Measurements from ENCODE around the gene PCDH8. TPM values are rescaled to one million over a fixed set of nuclear protein-coding genes. Genes with fewer than 3 reads are reported as not detected.

PCDH8 gene, protein sequence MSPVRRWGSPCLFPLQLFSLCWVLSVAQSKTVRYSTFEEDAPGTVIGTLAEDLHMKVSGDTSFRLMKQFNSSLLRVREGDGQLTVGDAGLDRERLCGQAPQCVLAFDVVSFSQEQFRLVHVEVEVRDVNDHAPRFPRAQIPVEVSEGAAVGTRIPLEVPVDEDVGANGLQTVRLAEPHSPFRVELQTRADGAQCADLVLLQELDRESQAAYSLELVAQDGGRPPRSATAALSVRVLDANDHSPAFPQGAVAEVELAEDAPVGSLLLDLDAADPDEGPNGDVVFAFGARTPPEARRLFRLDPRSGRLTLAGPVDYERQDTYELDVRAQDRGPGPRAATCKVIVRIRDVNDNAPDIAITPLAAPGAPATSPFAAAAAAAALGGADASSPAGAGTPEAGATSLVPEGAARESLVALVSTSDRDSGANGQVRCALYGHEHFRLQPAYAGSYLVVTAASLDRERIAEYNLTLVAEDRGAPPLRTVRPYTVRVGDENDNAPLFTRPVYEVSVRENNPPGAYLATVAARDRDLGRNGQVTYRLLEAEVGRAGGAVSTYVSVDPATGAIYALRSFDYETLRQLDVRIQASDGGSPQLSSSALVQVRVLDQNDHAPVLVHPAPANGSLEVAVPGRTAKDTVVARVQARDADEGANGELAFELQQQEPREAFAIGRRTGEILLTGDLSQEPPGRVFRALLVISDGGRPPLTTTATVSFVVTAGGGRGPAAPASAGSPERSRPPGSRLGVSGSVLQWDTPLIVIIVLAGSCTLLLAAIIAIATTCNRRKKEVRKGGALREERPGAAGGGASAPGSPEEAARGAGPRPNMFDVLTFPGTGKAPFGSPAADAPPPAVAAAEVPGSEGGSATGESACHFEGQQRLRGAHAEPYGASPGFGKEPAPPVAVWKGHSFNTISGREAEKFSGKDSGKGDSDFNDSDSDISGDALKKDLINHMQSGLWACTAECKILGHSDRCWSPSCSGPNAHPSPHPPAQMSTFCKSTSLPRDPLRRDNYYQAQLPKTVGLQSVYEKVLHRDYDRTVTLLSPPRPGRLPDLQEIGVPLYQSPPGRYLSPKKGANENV
- polyA plus RNA-seq: not detected

DNA sequence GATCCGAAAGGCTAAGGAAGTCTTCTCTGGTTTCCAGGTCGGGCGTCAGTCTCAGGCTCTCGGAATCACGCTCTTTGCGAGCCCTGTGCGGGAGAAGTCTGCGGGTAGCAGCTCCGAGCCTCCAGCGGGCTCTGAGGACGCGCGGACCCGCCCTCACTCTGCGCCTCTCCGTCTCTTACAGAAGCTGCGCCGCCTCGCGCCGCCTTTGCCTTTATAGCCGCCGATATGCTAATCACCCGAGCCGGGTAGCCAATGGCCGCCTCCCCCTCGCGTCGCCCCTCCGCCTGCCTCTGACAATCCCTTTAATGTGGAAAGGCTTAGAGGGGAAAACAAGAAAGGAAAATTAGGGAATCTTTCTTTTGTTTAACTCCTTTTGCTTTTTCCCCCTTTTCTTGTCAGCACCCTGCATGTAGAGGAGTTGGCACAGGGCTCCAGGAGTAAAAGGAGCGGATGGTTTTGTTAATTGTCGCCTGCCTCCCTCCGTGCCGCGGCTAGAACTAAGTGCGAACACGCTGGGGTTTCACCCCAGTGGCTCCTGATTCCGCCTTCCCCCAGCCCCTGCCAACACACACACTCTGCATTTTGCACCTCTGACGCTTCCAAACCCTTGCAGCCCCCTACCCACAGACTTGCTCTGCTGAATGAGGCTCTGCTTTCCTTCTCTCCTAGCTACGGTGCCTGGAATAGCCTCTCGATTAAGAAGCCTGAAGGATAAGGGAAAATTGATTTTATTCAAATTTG, at the start of gene PCDH8:
Gene PCDH8, minus strand, starts transcription at position 186 of the 741 bp plus-strand sequence. CDS start 204 bp downstream, outside the sequence.
- H3K4me1 ChIP-seq (ENCODE audit: control insufficient read depth in 2 of 2, insufficient read depth in 2 of 2, low read length in 1 of 2): peaks cover 4 to 22% of the 10 kb centered on the region in 2 donors
- peaks cover 0 to 28% of the 10 kb centered on the region in 2 donors for H3K9me3 ChIP-seq (ENCODE audit: control insufficient read depth in 2 of 2, insufficient read depth in 1 of 2, low read depth in 1 of 2, low read length in 1 of 2)
- peak within 1 kb of the TSS in 1 of 2 donors; percentile 10 for H3K4me3 ChIP-seq (ENCODE audit: low read depth in 1 of 2, low read length in 2 of 2)
- 4 to 5% methylated on average over 41 of the region's 41 CpGs for WGBS, 2 donors
- H3K27ac ChIP-seq (ENCODE audit: low read depth in 2 of 2, low read length in 1 of 2): no peak within 1 kb of the TSS
- no peaks in the 10 kb centered on the region for H3K36me3 ChIP-seq (ENCODE audit: control insufficient read depth in 2 of 2, insufficient read depth in 2 of 2, low read length in 1 of 2)
- H3K27me3 ChIP-seq (ENCODE audit: control insufficient read depth in 1 of 2, insufficient read depth in 2 of 2, low read length in 2 of 2): peaks cover 21 to 38% of the 10 kb centered on the region in 2 donors

DNA sequence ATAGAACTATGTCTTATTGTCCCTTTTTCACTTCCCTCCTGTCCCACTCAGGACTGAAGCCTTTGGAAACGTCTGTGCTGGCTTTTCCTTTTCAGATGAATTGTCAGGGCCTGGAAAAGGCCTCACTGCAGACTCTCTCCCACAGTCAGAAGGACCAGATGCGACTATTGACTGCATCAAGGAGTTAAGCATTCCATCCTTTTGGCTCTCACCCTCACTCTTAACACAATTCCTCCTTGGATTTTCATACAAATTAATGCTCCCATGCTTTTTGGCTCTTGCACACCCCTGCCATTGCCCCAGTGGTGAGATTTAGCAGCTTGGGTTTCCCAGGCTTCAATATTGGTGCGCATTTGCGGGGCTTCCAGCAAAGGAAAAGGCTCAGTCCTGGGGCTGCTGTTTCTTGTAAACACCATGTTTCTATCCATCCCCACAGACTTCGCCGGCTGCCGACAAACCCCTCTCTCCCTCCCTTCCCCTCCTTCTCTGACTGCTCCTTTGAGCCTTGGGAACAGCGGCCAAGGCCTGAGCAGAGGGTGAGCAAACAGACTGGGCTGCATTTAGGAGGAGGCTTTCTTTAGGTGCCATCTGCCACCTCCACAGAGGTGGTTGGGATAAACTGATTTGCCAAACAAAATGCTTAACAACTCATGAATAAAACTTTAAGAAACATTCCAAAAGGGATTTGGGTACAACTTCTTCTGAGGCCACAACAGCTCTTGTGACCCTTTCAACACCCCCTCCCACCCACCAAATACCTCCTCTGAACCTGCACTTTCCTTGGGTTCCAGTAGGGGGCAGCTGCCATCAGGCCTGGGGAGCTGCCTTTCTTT, 48.6 kb upstream of the PCDH8 start:
- Histone ChIP-seq H3K36me3 (ENCODE audit: control insufficient read depth in 2 of 2, insufficient read depth in 2 of 2, low read length in 1 of 2) (no peaks in the 10 kb centered on the region), H3K27me3 (ENCODE audit: control insufficient read depth in 1 of 2, insufficient read depth in 2 of 2, low read length in 2 of 2) (no peaks in the 10 kb centered on the region), H3K9me3 (ENCODE audit: control insufficient read depth in 2 of 2, insufficient read depth in 1 of 2, low read depth in 1 of 2, low read length in 1 of 2) (no peaks in the 10 kb centered on the region), H3K27ac (ENCODE audit: low read depth in 2 of 2, low read length in 1 of 2) (no peak overlapping the region), H3K4me3 (ENCODE audit: low read depth in 1 of 2, low read length in 2 of 2) (no peak overlapping the region), H3K4me1 (ENCODE audit: control insufficient read depth in 2 of 2, insufficient read depth in 2 of 2, low read length in 1 of 2) (no peaks in the 10 kb centered on the region)
- WGBS, 2 donors: 53 to 54% methylated on average over 8 of the region's 8 CpGs

DNA sequence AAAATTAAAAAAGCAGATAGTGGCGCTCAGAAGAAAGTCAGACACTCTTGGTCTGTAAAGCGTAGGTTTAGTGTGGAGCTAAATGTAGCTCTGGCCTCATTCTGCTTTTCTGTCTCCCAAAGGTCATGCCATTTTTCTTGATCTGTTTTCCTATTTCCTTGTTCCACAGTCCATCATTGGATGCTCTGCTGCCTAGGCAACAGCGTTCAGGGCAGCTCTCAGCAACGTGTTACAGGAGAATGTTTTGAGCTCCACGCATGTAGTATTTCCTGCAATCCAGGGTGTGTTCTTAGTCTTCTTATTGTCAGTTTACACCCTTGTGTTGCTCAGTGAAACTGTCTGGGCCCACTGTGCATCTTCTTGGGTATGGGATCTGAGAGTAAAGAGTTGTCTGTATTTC, 46.0 kb upstream of the PCDH8 start:
- Histone ChIP-seq H3K4me3 (ENCODE audit: low read depth in 1 of 2, low read length in 2 of 2) (no peak overlapping the region), H3K9me3 (ENCODE audit: control insufficient read depth in 2 of 2, insufficient read depth in 1 of 2, low read depth in 1 of 2, low read length in 1 of 2) (no peaks in the 10 kb centered on the region), H3K4me1 (ENCODE audit: control insufficient read depth in 2 of 2, insufficient read depth in 2 of 2, low read length in 1 of 2) (no peaks in the 10 kb centered on the region), H3K27me3 (ENCODE audit: control insufficient read depth in 1 of 2, insufficient read depth in 2 of 2, low read length in 2 of 2) (no peaks in the 10 kb centered on the region), H3K36me3 (ENCODE audit: control insufficient read depth in 2 of 2, insufficient read depth in 2 of 2, low read length in 1 of 2) (no peaks in the 10 kb centered on the region), H3K27ac (ENCODE audit: low read depth in 2 of 2, low read length in 1 of 2) (no peak overlapping the region)
- WGBS, 2 donors: 82% methylated on average over 5 of the region's 5 CpGs

DNA sequence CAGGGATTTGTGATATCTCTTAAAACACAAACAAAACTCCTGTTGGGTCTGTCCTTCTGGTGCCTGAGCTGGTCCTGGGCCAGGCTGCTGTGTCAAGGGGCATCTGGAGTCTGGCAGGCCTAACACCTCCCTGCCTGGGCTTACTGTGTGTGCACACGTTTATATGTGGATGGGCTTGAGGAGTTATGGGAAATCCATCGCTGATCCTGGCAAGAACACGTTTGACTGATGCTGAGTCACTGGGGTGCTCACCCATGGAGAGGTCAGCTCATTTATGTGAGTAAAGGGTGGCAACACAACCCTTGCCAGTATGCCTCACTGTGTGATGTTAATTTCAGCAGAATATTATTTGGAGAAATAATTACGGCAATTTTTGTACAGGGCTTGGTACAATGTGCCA, 44.5 kb upstream of the PCDH8 start:
- Histone ChIP-seq H3K4me3 (ENCODE audit: low read depth in 1 of 2, low read length in 2 of 2) (no peak overlapping the region), H3K27ac (ENCODE audit: low read depth in 2 of 2, low read length in 1 of 2) (no peak overlapping the region), H3K36me3 (ENCODE audit: control insufficient read depth in 2 of 2, insufficient read depth in 2 of 2, low read length in 1 of 2) (no peaks in the 10 kb centered on the region), H3K9me3 (ENCODE audit: control insufficient read depth in 2 of 2, insufficient read depth in 1 of 2, low read depth in 1 of 2, low read length in 1 of 2) (no peaks in the 10 kb centered on the region), H3K4me1 (ENCODE audit: control insufficient read depth in 2 of 2, insufficient read depth in 2 of 2, low read length in 1 of 2) (peaks cover 0 to 5% of the 10 kb centered on the region in 2 donors), H3K27me3 (ENCODE audit: control insufficient read depth in 1 of 2, insufficient read depth in 2 of 2, low read length in 2 of 2) (no peaks in the 10 kb centered on the region)
- WGBS, 2 donors: 36 to 46% methylated on average over 4 of the region's 4 CpGs

DNA sequence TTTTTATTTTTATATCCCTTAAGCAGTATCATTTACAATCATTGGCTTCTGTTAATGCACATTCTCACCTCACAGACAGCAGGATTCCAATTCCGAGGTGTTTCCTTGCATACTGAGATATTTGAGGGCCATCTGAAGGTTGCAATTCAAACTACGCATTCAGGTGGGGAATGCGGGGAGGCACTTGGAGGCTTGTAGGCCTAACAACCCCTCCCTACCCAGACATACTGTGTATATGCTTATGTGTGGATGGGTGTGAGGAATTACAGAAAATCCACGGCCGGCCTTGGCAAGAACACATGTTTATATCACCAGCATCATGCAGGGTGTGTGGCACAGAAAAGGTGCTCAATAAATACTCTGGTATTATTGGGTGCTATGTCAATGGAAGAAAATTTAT, 43.3 kb upstream of the PCDH8 start:
- Histone ChIP-seq H3K27ac (ENCODE audit: low read depth in 2 of 2, low read length in 1 of 2) (no peak overlapping the region), H3K4me1 (ENCODE audit: control insufficient read depth in 2 of 2, insufficient read depth in 2 of 2, low read length in 1 of 2) (peaks cover 0 to 5% of the 10 kb centered on the region in 2 donors), H3K36me3 (ENCODE audit: control insufficient read depth in 2 of 2, insufficient read depth in 2 of 2, low read length in 1 of 2) (no peaks in the 10 kb centered on the region), H3K4me3 (ENCODE audit: low read depth in 1 of 2, low read length in 2 of 2) (no peak overlapping the region), H3K27me3 (ENCODE audit: control insufficient read depth in 1 of 2, insufficient read depth in 2 of 2, low read length in 2 of 2) (no peaks in the 10 kb centered on the region), H3K9me3 (ENCODE audit: control insufficient read depth in 2 of 2, insufficient read depth in 1 of 2, low read depth in 1 of 2, low read length in 1 of 2) (no peaks in the 10 kb centered on the region)
- WGBS, 2 donors: 75 to 81% methylated on average over 5 of the region's 5 CpGs

DNA sequence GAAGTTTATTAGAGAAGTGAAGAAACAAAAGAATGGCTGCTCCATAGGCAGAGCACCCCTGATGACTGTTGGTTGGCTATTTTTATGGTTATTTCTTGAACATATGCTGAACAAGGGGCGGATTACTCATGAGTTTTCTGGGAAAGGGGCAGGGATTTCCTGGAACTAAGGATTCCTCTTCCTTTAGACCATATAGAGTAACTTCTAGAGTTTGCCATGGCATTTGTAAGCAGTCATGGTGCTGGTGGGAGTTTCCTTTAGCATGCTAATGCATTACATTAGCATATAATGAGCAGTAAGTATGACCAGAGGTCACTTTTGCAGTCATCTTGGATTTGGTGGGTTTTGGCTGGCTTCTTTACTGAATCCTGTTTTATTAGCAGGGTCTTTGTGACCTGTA, 38.7 kb upstream of the PCDH8 start:
- peaks cover 0 to 5% of the 10 kb centered on the region in 2 donors for H3K4me1 ChIP-seq (ENCODE audit: control insufficient read depth in 2 of 2, insufficient read depth in 2 of 2, low read length in 1 of 2)
- H3K9me3 ChIP-seq (ENCODE audit: control insufficient read depth in 2 of 2, insufficient read depth in 1 of 2, low read depth in 1 of 2, low read length in 1 of 2): no peaks in the 10 kb centered on the region
- 71 to 87% methylated on average over 1 of the region's 1 CpG for WGBS, 2 donors
- H3K4me3 ChIP-seq (ENCODE audit: low read depth in 1 of 2, low read length in 2 of 2): no peak overlapping the region
- no peaks in the 10 kb centered on the region for H3K27me3 ChIP-seq (ENCODE audit: control insufficient read depth in 1 of 2, insufficient read depth in 2 of 2, low read length in 2 of 2)
- H3K36me3 ChIP-seq (ENCODE audit: control insufficient read depth in 2 of 2, insufficient read depth in 2 of 2, low read length in 1 of 2): no peaks in the 10 kb centered on the region
- no peak overlapping the region for H3K27ac ChIP-seq (ENCODE audit: low read depth in 2 of 2, low read length in 1 of 2)

DNA sequence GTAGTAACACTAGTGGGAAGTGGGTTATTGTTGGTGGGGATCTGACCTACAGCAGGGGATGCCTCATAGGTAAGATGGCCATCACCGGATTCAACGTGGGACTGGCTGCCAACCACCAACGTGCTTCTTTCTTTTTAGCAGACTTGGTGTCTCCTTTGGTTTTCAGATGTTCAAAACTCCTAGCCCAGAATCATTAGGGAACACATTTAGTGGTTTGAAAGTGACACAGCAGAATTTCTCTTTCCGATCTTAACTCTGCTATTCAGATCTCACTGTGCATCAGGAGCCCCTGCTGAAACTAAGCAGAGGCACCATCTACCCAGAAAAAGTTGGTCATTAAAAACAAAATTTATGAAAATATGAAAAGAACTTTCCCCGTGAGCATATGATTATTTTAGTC, 36.7 kb upstream of the PCDH8 start:
- Histone ChIP-seq H3K27me3 (ENCODE audit: control insufficient read depth in 1 of 2, insufficient read depth in 2 of 2, low read length in 2 of 2) (no peaks in the 10 kb centered on the region), H3K36me3 (ENCODE audit: control insufficient read depth in 2 of 2, insufficient read depth in 2 of 2, low read length in 1 of 2) (no peaks in the 10 kb centered on the region), H3K27ac (ENCODE audit: low read depth in 2 of 2, low read length in 1 of 2) (no peak overlapping the region), H3K4me3 (ENCODE audit: low read depth in 1 of 2, low read length in 2 of 2) (no peak overlapping the region), H3K4me1 (ENCODE audit: control insufficient read depth in 2 of 2, insufficient read depth in 2 of 2, low read length in 1 of 2) (peaks cover 0 to 5% of the 10 kb centered on the region in 2 donors), H3K9me3 (ENCODE audit: control insufficient read depth in 2 of 2, insufficient read depth in 1 of 2, low read depth in 1 of 2, low read length in 1 of 2) (no peaks in the 10 kb centered on the region)
- WGBS, 2 donors: 66 to 69% methylated on average over 5 of the region's 5 CpGs

DNA sequence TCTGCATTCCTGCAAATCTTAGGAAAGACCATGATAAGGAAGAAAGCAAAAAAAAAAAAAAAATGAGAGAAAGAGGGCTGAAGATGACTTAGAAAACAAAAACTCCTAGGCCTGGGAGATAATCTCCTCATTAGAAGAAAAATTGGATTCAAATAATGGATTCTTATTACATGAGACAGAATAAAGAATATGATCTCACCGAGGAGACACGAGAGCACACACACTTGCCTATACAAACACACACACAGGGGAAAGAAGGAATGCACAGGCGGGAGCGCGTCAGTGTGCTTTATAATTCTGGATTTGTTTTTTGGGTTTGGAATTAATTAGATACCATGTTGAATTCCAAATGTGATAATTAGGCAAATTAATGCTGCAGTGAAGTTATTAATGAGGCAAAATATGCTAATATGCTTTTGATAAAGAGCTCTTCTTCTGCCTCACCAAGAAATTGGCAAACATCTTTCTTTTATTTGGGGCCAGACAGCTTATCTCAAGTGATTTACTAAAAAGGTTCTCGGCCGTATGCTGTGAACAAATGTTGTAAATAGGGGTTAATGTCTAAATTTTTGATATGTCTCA, 36.1 kb upstream of the PCDH8 start:
- Histone ChIP-seq H3K27me3 (ENCODE audit: control insufficient read depth in 1 of 2, insufficient read depth in 2 of 2, low read length in 2 of 2) (no peaks in the 10 kb centered on the region), H3K27ac (ENCODE audit: low read depth in 2 of 2, low read length in 1 of 2) (no peak overlapping the region), H3K36me3 (ENCODE audit: control insufficient read depth in 2 of 2, insufficient read depth in 2 of 2, low read length in 1 of 2) (no peaks in the 10 kb centered on the region), H3K4me3 (ENCODE audit: low read depth in 1 of 2, low read length in 2 of 2) (no peak overlapping the region), H3K9me3 (ENCODE audit: control insufficient read depth in 2 of 2, insufficient read depth in 1 of 2, low read depth in 1 of 2, low read length in 1 of 2) (no peaks in the 10 kb centered on the region), H3K4me1 (ENCODE audit: control insufficient read depth in 2 of 2, insufficient read depth in 2 of 2, low read length in 1 of 2) (peaks cover 0 to 5% of the 10 kb centered on the region in 2 donors)
- WGBS, 2 donors: 55 to 57% methylated on average over 7 of the region's 7 CpGs

All from esophagus (tissue), 2 donors.